DND-41 (cell line): Measurements from ENCODE around the gene HTRA1.

Experiments
- ATAC-seq: fragments of 200-7000 bp; cut with Tn5 transposase; 3 replicates; pipeline ENCODE4 v1.9.1; 2021; ENCODE audit warnings: low read depth; ENCODE audit not compliant: insufficient read depth
- DNase-seq: peaks from one replicate; pipeline ENCODE4 v3.0.0-alpha.2; 2020
- H2AFZ ChIP-seq: 2 replicates; pipeline ENCODE4 v1.6.0; 2012; ENCODE audit warnings: low read depth, low read length
- H3K27ac ChIP-seq: 2 replicates; pipeline ENCODE4 v1.5.1; 2012; ENCODE audit warnings: low read length, inconsistent platforms
- H3K27me3 ChIP-seq: fragments of 200-600 bp; sonication (generic); 2 replicates; pipeline ENCODE4 v1.6.0; 2012; ENCODE audit warnings: low read length, mild to moderate bottlenecking, inconsistent platforms; ENCODE audit not compliant: insufficient read depth, poor library complexity
- H3K36me3 ChIP-seq: 2 replicates; pipeline ENCODE4 v1.5.1; 2012; ENCODE audit warnings: low read length, inconsistent platforms; ENCODE audit not compliant: insufficient read depth
- H3K4me1 ChIP-seq: 2 replicates; pipeline ENCODE4 v1.5.1; 2012; ENCODE audit warnings: mild to moderate bottlenecking, low read length; ENCODE audit not compliant: insufficient read depth
- H3K4me2 ChIP-seq: 2 replicates; pipeline ENCODE4 v1.6.0; 2012; ENCODE audit warnings: mild to moderate bottlenecking, moderate library complexity, low read length, inconsistent platforms; ENCODE audit not compliant: insufficient read depth
- H3K4me3 ChIP-seq, 2 experiments: fragments of 200-600 bp in 1 of 2; shearing (Covaris generic) in 1 of 2; 2 replicates each; pipeline ENCODE4 v1.5.1; 2012 to 2016; ENCODE audit warnings: inconsistent platforms in 2 of 2, low read length in 2 of 2, mild to moderate bottlenecking in 2 of 2, low read depth in 1 of 2, moderate library complexity in 1 of 2
- H3K79me2 ChIP-seq: 2 replicates; pipeline ENCODE4 v1.6.0; 2012; ENCODE audit warnings: low read length, inconsistent platforms; ENCODE audit not compliant: insufficient read depth
- H3K9ac ChIP-seq: 2 replicates; pipeline ENCODE4 v1.6.0; 2012; ENCODE audit warnings: low read depth, mild to moderate bottlenecking, inconsistent platforms, low read length, moderate library complexity
- H3K9me3 ChIP-seq: 2 replicates; pipeline ENCODE4 v1.5.1; 2012; ENCODE audit warnings: low read length, moderate library complexity, mild to moderate bottlenecking, inconsistent platforms; ENCODE audit not compliant: insufficient read depth, severe bottlenecking
- H4K20me1 ChIP-seq: 2 replicates; pipeline ENCODE4 v1.6.0; 2012; ENCODE audit warnings: low read length; ENCODE audit not compliant: insufficient read depth
- EZH2 ChIP-seq: IDR thresholded peaks from 3 replicates; pipeline ENCODE4 v1.6.1; 2012; ENCODE audit warnings: borderline replicate concordance, low read depth, mild to moderate bottlenecking, moderate library complexity, low read length, inconsistent platforms; ENCODE audit not compliant: severe bottlenecking
- TF ChIP-seq, protein P1 (sequence below): IDR thresholded peaks from 2 replicates; pipeline ENCODE4 v1.5.1; 2012; ENCODE audit warnings: borderline replicate concordance, low read length, moderate library complexity, mild to moderate bottlenecking; ENCODE audit not compliant: poor library complexity, severe bottlenecking; ENCODE audit errors: extremely low read depth

The HTRA1 gene

GRCh38 chr10:122448600-122448999, 12.8 kb upstream of the HTRA1 start:
- TF ChIP-seq, protein P1, sequence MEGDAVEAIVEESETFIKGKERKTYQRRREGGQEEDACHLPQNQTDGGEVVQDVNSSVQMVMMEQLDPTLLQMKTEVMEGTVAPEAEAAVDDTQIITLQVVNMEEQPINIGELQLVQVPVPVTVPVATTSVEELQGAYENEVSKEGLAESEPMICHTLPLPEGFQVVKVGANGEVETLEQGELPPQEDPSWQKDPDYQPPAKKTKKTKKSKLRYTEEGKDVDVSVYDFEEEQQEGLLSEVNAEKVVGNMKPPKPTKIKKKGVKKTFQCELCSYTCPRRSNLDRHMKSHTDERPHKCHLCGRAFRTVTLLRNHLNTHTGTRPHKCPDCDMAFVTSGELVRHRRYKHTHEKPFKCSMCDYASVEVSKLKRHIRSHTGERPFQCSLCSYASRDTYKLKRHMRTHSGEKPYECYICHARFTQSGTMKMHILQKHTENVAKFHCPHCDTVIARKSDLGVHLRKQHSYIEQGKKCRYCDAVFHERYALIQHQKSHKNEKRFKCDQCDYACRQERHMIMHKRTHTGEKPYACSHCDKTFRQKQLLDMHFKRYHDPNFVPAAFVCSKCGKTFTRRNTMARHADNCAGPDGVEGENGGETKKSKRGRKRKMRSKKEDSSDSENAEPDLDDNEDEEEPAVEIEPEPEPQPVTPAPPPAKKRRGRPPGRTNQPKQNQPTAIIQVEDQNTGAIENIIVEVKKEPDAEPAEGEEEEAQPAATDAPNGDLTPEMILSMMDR, result no peak
- TF ChIP-seq EZH2, result no peak
- no peak overlapping the region for H3K4me2 ChIP-seq
- H2AFZ ChIP-seq, result no peak overlapping the region
- ATAC-seq (no peak), DNase-seq (no peak)
- H3K79me2 ChIP-seq, result no peaks in the 10 kb centered on the region
- no peak overlapping the region for H3K4me3 ChIP-seq
- no peak overlapping the region for H3K9ac ChIP-seq
- H3K36me3 ChIP-seq, result no peaks in the 10 kb centered on the region
- H3K4me1 ChIP-seq, result no peaks in the 10 kb centered on the region
- no peaks in the 10 kb centered on the region for H3K27me3 ChIP-seq
- no peaks in the 10 kb centered on the region for H4K20me1 ChIP-seq
- no peaks in the 10 kb centered on the region for H3K9me3 ChIP-seq
- no peak overlapping the region for H3K27ac ChIP-seq

GRCh38 chr10:122449153-122449552, 12.2 kb upstream of the HTRA1 start:
- ATAC-seq, result no peak
- no peak for DNase-seq
- H3K36me3 ChIP-seq, result no peaks in the 10 kb centered on the region
- H3K4me3 ChIP-seq, result no peak overlapping the region
- H3K9ac ChIP-seq, result no peak overlapping the region
- H4K20me1 ChIP-seq, result no peaks in the 10 kb centered on the region
- H3K4me2 ChIP-seq, result no peak overlapping the region
- no peaks in the 10 kb centered on the region for H3K27me3 ChIP-seq
- no peaks in the 10 kb centered on the region for H3K4me1 ChIP-seq
- no peaks in the 10 kb centered on the region for H3K79me2 ChIP-seq
- no peak overlapping the region for H2AFZ ChIP-seq
- no peaks in the 10 kb centered on the region for H3K9me3 ChIP-seq
- TF ChIP-seq, protein P1, result no peak
- TF ChIP-seq EZH2, result no peak
- no peak overlapping the region for H3K27ac ChIP-seq

- H3K9ac ChIP-seq, result no peak overlapping the region
These were observed 10.9 kb upstream of the HTRA1 start for GRCh38 chr10:122450353-122450990.

More at GRCh38 chr10:122450353-122450990, 10.9 kb upstream of the HTRA1 start:
- Histone ChIP-seq H3K4me3 (no peak overlapping the region), H3K4me2 (no peak overlapping the region), H4K20me1 (no peaks in the 10 kb centered on the region), H3K36me3 (no peaks in the 10 kb centered on the region), H2AFZ (no peak overlapping the region), H3K27me3 (no peaks in the 10 kb centered on the region), H3K27ac (no peak overlapping the region), H3K79me2 (no peaks in the 10 kb centered on the region), H3K4me1 (no peaks in the 10 kb centered on the region), H3K9me3 (no peaks in the 10 kb centered on the region)
- ATAC-seq, result no peak
- TF ChIP-seq EZH2, result no peak
- TF ChIP-seq, protein P1, result no peak
- no peak for DNase-seq
